ENCODE results near the gene BCAR3.

DNA sequence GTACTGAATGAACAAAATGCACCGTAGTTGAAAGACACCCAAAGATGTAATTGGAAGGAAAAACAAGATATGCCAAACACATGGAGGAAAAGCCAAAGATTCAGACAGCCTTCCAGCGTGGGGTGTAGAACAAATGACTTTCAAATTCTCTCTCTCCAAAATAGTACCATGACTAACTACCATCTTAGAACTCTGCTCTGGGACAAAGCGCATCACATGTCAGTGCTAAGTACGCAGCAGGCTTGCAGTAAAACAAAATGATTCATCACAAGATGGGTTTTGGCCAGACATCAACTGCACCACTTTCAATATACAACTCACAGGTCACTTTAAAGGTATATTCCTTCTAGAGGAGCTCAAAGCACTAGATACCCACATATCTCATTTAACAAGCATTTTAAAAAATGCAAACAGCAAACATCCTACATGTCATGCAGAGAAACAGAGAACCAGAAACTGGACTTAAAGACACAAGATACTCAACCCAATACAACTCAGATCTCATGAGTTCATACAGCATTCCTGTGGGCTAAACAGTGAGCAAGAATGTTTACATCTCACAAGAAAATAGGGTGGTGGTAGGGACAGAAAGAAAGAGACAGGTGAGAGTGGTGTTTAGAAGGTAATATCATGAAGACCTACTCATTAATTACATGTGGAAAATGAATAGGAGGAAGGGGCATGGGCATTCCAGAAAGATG, 75.7 kb downstream of the BCAR3 start:
- TF ChIP-seq, protein P1, sequence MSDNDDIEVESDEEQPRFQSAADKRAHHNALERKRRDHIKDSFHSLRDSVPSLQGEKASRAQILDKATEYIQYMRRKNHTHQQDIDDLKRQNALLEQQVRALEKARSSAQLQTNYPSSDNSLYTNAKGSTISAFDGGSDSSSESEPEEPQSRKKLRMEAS (IDR thresholded peaks at IDR 0.05) = no peak
- TF ChIP-seq CREB1 (IDR thresholded peaks at IDR 0.05; ENCODE audit: low read depth) (no peak), EGR1 (IDR thresholded peaks at IDR 0.05) (no peak), EP300 (IDR thresholded peaks at IDR 0.05; ENCODE audit: borderline replicate concordance) (no peak), RAD21 (IDR thresholded peaks at IDR 0.05; ENCODE audit: low read depth) (no peak), YY1 (IDR thresholded peaks at IDR 0.05; ENCODE audit: low read depth) (no peak), TAF1 (IDR thresholded peaks at IDR 0.05; ENCODE audit: low read depth) (no peak), CEBPB (IDR thresholded peaks at IDR 0.05) (no peak)
- TF ChIP-seq, protein P2, sequence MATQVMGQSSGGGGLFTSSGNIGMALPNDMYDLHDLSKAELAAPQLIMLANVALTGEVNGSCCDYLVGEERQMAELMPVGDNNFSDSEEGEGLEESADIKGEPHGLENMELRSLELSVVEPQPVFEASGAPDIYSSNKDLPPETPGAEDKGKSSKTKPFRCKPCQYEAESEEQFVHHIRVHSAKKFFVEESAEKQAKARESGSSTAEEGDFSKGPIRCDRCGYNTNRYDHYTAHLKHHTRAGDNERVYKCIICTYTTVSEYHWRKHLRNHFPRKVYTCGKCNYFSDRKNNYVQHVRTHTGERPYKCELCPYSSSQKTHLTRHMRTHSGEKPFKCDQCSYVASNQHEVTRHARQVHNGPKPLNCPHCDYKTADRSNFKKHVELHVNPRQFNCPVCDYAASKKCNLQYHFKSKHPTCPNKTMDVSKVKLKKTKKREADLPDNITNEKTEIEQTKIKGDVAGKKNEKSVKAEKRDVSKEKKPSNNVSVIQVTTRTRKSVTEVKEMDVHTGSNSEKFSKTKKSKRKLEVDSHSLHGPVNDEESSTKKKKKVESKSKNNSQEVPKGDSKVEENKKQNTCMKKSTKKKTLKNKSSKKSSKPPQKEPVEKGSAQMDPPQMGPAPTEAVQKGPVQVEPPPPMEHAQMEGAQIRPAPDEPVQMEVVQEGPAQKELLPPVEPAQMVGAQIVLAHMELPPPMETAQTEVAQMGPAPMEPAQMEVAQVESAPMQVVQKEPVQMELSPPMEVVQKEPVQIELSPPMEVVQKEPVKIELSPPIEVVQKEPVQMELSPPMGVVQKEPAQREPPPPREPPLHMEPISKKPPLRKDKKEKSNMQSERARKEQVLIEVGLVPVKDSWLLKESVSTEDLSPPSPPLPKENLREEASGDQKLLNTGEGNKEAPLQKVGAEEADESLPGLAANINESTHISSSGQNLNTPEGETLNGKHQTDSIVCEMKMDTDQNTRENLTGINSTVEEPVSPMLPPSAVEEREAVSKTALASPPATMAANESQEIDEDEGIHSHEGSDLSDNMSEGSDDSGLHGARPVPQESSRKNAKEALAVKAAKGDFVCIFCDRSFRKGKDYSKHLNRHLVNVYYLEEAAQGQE (IDR thresholded peaks at IDR 0.05; ENCODE audit: low read depth) = no peak
- TF ChIP-seq, protein P3, sequence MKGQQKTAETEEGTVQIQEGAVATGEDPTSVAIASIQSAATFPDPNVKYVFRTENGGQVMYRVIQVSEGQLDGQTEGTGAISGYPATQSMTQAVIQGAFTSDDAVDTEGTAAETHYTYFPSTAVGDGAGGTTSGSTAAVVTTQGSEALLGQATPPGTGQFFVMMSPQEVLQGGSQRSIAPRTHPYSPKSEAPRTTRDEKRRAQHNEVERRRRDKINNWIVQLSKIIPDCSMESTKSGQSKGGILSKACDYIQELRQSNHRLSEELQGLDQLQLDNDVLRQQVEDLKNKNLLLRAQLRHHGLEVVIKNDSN (IDR thresholded peaks at IDR 0.05) = no peak
